WTC11 (cell line): ENCODE measurements around the gene RCN2. TPM values are rescaled to one million over a fixed set of nuclear protein-coding genes. Genes with fewer than 3 reads are reported as not detected.

Experiments
- ATAC-seq: fragments of 200-7000 bp; cut with Tn5 transposase; 2 replicates; pipeline ENCODE4 v1.10.0; 2021; ENCODE audit warnings: mild to moderate bottlenecking, moderate library complexity
- CTCF ChIA-PET: fragments of 300-600 bp; sonication (Branson Sonifier 250); formaldehyde crosslinking; loops from one replicate; lab custom pipeline; 2021; ENCODE audit warnings: antibody characterized with exemption; lab: Charles Lee
- POLR2A ChIA-PET: fragments of 350-600 bp; sonication (Branson Sonifier 250); formaldehyde crosslinking; loops from one replicate; lab custom pipeline; 2021; ENCODE audit warnings: antibody characterized with exemption; lab: Charles Lee
- DNase-seq: peaks from one replicate; pipeline ENCODE4 v3.0.0; 2021; ENCODE audit warnings: low spot score
- H3K27ac Mint-ChIP-seq: 2 replicates; pipeline ENCODE4 v1.8.0; 2021; ENCODE audit warnings: mixed read lengths
- H3K27me3 Mint-ChIP-seq: 2 replicates; pipeline ENCODE4 v1.8.0; 2021; ENCODE audit warnings: low read depth, mild to moderate bottlenecking, moderate library complexity, mixed read lengths
- H3K36me3 Mint-ChIP-seq: 2 replicates; pipeline ENCODE4 v1.8.0; 2021; ENCODE audit warnings: mixed read lengths
- H3K4me1 Mint-ChIP-seq: 2 replicates; pipeline ENCODE4 v1.8.0; 2022; ENCODE audit warnings: mixed read lengths
- H3K4me3 Mint-ChIP-seq: 2 replicates; pipeline ENCODE4 v1.8.0; 2021; ENCODE audit warnings: mild to moderate bottlenecking, moderate library complexity, mixed read lengths
- H3K9me3 Mint-ChIP-seq: 2 replicates; pipeline ENCODE4 v1.8.0; 2021; ENCODE audit warnings: mixed read lengths
- AFF4 ChIP-seq: sonication (generic); formaldehyde crosslinking; IDR thresholded peaks from 2 replicates; pipeline ENCODE4 v1.8.1; 2023; ENCODE audit warnings: mild to moderate bottlenecking, missing genetic modification reagents, borderline replicate concordance
- ATF1 ChIP-seq: sonication (generic); formaldehyde crosslinking; IDR thresholded peaks from 2 replicates; pipeline ENCODE4 v1.8.1; 2023; ENCODE audit warnings: mild to moderate bottlenecking, moderate library complexity, missing genetic modification reagents
- CREM ChIP-seq: sonication (generic); formaldehyde crosslinking; IDR thresholded peaks from 2 replicates; pipeline ENCODE4 v1.8.1; 2022; ENCODE audit warnings: mild to moderate bottlenecking, missing genetic modification reagents, moderate library complexity
- ETV6 ChIP-seq: sonication (generic); formaldehyde crosslinking; IDR thresholded peaks from 2 replicates; pipeline ENCODE4 v1.8.1; 2022; ENCODE audit warnings: mild to moderate bottlenecking, missing genetic modification reagents
- FOXJ3 ChIP-seq: sonication (generic); formaldehyde crosslinking; IDR thresholded peaks from 2 replicates; pipeline ENCODE4 v1.9.0; 2021; ENCODE audit warnings: missing genetic modification reagents, mild to moderate bottlenecking, borderline replicate concordance
- GTF2I ChIP-seq: fragments of 250-450 bp; sonication (Bioruptor Pico); conservative IDR thresholded peaks from 2 replicates; pipeline ENCODE4 v1.4.0; 2021; ENCODE audit warnings: mild to moderate bottlenecking
- HMGA2 ChIP-seq: fragments of 250-450 bp; sonication (Bioruptor Pico); IDR thresholded peaks from 2 replicates; pipeline ENCODE4 v1.4.0; 2021; ENCODE audit warnings: mild to moderate bottlenecking, moderate library complexity
- HMGXB4 ChIP-seq: sonication (generic); formaldehyde crosslinking; IDR thresholded peaks from 2 replicates; pipeline ENCODE4 v1.8.1; 2023; ENCODE audit warnings: mild to moderate bottlenecking, moderate library complexity, missing genetic modification reagents
- JAZF1 ChIP-seq: fragments of 250-450 bp; sonication (Bioruptor Pico); IDR thresholded peaks from 2 replicates; pipeline ENCODE4 v1.9.0; 2021; ENCODE audit warnings: moderate library complexity, mild to moderate bottlenecking, inconsistent platforms
- MAX ChIP-seq: sonication (generic); formaldehyde crosslinking; IDR thresholded peaks from 2 replicates; pipeline ENCODE4 v1.8.0; 2022; ENCODE audit warnings: mild to moderate bottlenecking, missing genetic modification reagents
- MXD4 ChIP-seq: fragments of 250-450 bp; sonication (Bioruptor Pico); IDR thresholded peaks from 2 replicates; pipeline ENCODE4 v1.8.0; 2021; ENCODE audit warnings: mild to moderate bottlenecking, moderate library complexity, borderline replicate concordance
- NFATC4 ChIP-seq: fragments of 250-450 bp; sonication (Bioruptor Pico); IDR thresholded peaks from 2 replicates; pipeline ENCODE4 v1.9.0; 2021; ENCODE audit warnings: mild to moderate bottlenecking
- NFE2L1 ChIP-seq: sonication (generic); formaldehyde crosslinking; IDR thresholded peaks from 2 replicates; pipeline ENCODE4 v1.8.1; 2023; ENCODE audit warnings: missing genetic modification reagents
- NR1H2 ChIP-seq: sonication (generic); formaldehyde crosslinking; IDR thresholded peaks from 2 replicates; pipeline ENCODE4 v1.9.0; 2021; ENCODE audit warnings: mild to moderate bottlenecking, moderate library complexity, missing genetic modification reagents
- RELA ChIP-seq: sonication (generic); formaldehyde crosslinking; IDR thresholded peaks from 2 replicates; pipeline ENCODE4 v1.8.1; 2022; ENCODE audit warnings: missing genetic modification reagents, mild to moderate bottlenecking, borderline replicate concordance
- SP1 ChIP-seq: sonication (generic); formaldehyde crosslinking; conservative IDR thresholded peaks from 2 replicates; pipeline ENCODE4 v1.8.1; 2022; ENCODE audit warnings: missing genetic modification reagents
- USF2 ChIP-seq: sonication (generic); formaldehyde crosslinking; IDR thresholded peaks from 2 replicates; pipeline ENCODE4 v1.8.1; 2023; ENCODE audit warnings: mild to moderate bottlenecking, missing genetic modification reagents, moderate library complexity
- ZBTB43 ChIP-seq: sonication (generic); formaldehyde crosslinking; IDR thresholded peaks from 2 replicates; pipeline ENCODE4 v1.8.1; 2023; ENCODE audit warnings: mild to moderate bottlenecking, missing genetic modification reagents
- ZNF138 ChIP-seq: sonication (generic); formaldehyde crosslinking; conservative IDR thresholded peaks from 2 replicates; pipeline ENCODE4 v1.8.1; 2022; ENCODE audit warnings: mild to moderate bottlenecking, moderate library complexity, missing genetic modification reagents
- ZNF232 ChIP-seq: sonication (generic); formaldehyde crosslinking; IDR thresholded peaks from 2 replicates; pipeline ENCODE4 v1.8.0; 2022; ENCODE audit warnings: mild to moderate bottlenecking, missing genetic modification reagents
- ZNF263 ChIP-seq: sonication (generic); formaldehyde crosslinking; IDR thresholded peaks from 2 replicates; pipeline ENCODE4 v1.8.1; 2022; ENCODE audit warnings: low read depth, mild to moderate bottlenecking, moderate library complexity, missing genetic modification reagents
- ZNF416 ChIP-seq: fragments of 250-450 bp; sonication (Bioruptor Pico); IDR thresholded peaks from 2 replicates; pipeline ENCODE4 v1.9.0; 2021; ENCODE audit warnings: mild to moderate bottlenecking, inconsistent platforms
- ZNF671 ChIP-seq: fragments of 250-450 bp; sonication (Bioruptor Pico); IDR thresholded peaks from 2 replicates; pipeline ENCODE4 v1.8.0; 2021; ENCODE audit warnings: mild to moderate bottlenecking
- ZSCAN18 ChIP-seq: fragments of 250-450 bp; sonication (Bioruptor Pico); IDR thresholded peaks from 2 replicates; pipeline ENCODE4 v2.1.2; 2022; ENCODE audit warnings: mild to moderate bottlenecking, moderate library complexity
- total RNA-seq: library from RNA; stranded (reverse); gene quantifications from 3 replicates; pipeline ENCODE4 v1.2.3, GENCODE V29; 2021

Gene RCN2
- total RNA-seq, 1 experiment from 2014 or later = 112 TPM

- TF ChIP-seq ZNF263 = no peak
- TF ChIP-seq SP1 (CRISPR knock-in tag) = no peak
- no peak for TF ChIP-seq NFATC4 (CRISPR knock-in tag)
- no peak for TF ChIP-seq ATF1 (CRISPR knock-in tag)
- TF ChIP-seq JAZF1 (CRISPR knock-in tag) = no peak
- TF ChIP-seq MXD4 (CRISPR knock-in tag) = no peak
- TF ChIP-seq ZNF138 (CRISPR knock-in tag) = no peak
- TF ChIP-seq ZNF671 (CRISPR knock-in tag) = no peak
- TF ChIP-seq ZNF416 (CRISPR knock-in tag) = no peak
- TF ChIP-seq, all 79 proteins: peak for 0
Measured at GRCh38 chr15:76954744-76955143, 23.2 kb downstream of the RCN2 start (continued).

GRCh38 chr15:76961268-76962011 is 29.9 kb downstream of the RCN2 start:
- no peak overlapping the region for H3K27ac Mint-ChIP-seq
- no peak overlapping the region for H3K4me3 Mint-ChIP-seq
- ATAC-seq = no peak
- TF ChIP-seq NR1H2 (CRISPR knock-in tag) (no peak), ZNF232 (CRISPR knock-in tag) (no peak), USF2 (no peak), GTF2I (CRISPR knock-in tag) (no peak), RELA (CRISPR knock-in tag) (no peak), HMGA2 (CRISPR knock-in tag) (no peak), CREM (CRISPR knock-in tag) (no peak), AFF4 (CRISPR knock-in tag) (no peak), MAX (CRISPR knock-in tag) (no peak), ETV6 (CRISPR knock-in tag) (no peak), FOXJ3 (CRISPR knock-in tag) (no peak), ZNF263 (no peak), ZSCAN18 (no peak), NFE2L1 (CRISPR knock-in tag) (no peak), ZBTB43 (no peak), HMGXB4 (CRISPR knock-in tag) (no peak)
- TF ChIP-seq, all 79 proteins: peak for 0
- Mint-ChIP-seq H3K36me3 (no peaks in the 10 kb centered on the region), H3K27me3 (no peaks in the 10 kb centered on the region), H3K4me1 (peaks cover 13% of the 10 kb centered on the region), H3K9me3 (no peaks in the 10 kb centered on the region)
- no peak for DNase-seq
- ChIA-PET CTCF (interaction anchor here (0.8 to 3.6 kb wide), 7 partner anchors 8 to 821 kb away, joined by 3 to 12 read pairs (median 4); no protein-coding TSS in a partner anchor), POLR2A (no interaction called here)
